Progenitor cell of endocrine pancreas (in vitro differentiated cells): ENCODE measurements around the gene INSIG1. TPM values are rescaled to one million over a fixed set of nuclear protein-coding genes. Genes with fewer than 3 reads are reported as not detected.

Source experiments
- DNase-seq: peaks from one replicate; pipeline ENCODE4 v3.0.0; 2021; ENCODE audit warnings: low spot score; ENCODE audit not compliant: unreplicated experiment
- H3K27ac Mint-ChIP-seq: 2 replicates; pipeline ENCODE4 v1.8.0; 2021; ENCODE audit warnings: mild to moderate bottlenecking, moderate library complexity, mixed read lengths
- H3K27me3 Mint-ChIP-seq: 2 replicates; pipeline ENCODE4 v1.8.0; 2021; ENCODE audit warnings: mixed read lengths
- H3K36me3 Mint-ChIP-seq: 2 replicates; pipeline ENCODE4 v1.8.0; 2022; ENCODE audit warnings: mixed read lengths; ENCODE audit not compliant: insufficient read depth
- H3K4me1 Mint-ChIP-seq: 2 replicates; pipeline ENCODE4 v1.8.0; 2021; ENCODE audit warnings: low read depth, mixed read lengths
- H3K4me3 Mint-ChIP-seq: 2 replicates; pipeline ENCODE4 v1.8.0; 2021; ENCODE audit warnings: low read depth, mild to moderate bottlenecking, moderate library complexity, mixed read lengths
- H3K9me3 Mint-ChIP-seq: 2 replicates; pipeline ENCODE4 v1.8.0; 2021; ENCODE audit warnings: low read depth, mixed read lengths
- CTCF ChIP-seq: fragments of 200-600 bp; sonication (generic); IDR thresholded peaks from one replicate; pipeline ENCODE4 v1.5.0; 2021; ENCODE audit warnings: antibody characterized with exemption, mild to moderate bottlenecking; ENCODE audit not compliant: unreplicated experiment
- total RNA-seq: library from RNA; stranded (reverse); gene quantifications from 2 replicates; pipeline ENCODE4 v1.2.1, GENCODE V29; 2021

The INSIG1 gene
- total RNA-seq, 1 donor from 2014 or later: 31.8 TPM

DNA sequence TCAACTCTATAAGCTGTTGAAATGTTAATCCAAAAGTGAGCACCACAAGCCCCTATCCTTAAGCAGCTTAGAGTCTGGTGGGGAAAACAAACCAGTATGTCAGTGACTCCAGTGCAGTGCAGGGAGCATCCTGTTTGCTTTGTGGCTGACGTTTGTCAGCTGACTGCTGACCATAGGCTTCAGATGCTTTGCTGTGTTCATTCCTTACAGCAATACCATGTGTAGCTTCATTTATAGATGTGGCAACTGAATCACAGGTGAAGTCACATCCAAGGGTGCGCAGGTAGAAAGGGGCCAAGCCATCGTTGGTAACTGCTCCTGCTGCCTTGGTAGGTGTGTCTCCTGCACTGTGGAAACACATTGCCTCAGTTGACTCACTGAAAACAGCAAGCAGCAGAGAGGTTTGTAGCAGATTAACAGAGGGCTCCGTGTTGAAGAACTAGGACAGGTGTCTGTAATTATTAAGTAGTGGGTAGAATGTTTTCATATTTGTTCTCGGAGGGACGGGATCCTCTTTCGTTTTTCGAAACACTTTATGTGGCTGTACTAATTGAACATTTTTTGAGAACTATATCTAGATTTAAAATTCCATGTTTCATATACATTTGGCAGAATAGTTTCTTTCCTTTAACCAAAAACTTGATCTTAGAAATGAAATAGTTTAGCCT, 2.0 kb downstream of the INSIG1 start:
- no peak for DNase-seq
- no peak overlapping the region for H3K27ac Mint-ChIP-seq
- peaks cover 2% of the 10 kb centered on the region for H3K27me3 Mint-ChIP-seq

DNA sequence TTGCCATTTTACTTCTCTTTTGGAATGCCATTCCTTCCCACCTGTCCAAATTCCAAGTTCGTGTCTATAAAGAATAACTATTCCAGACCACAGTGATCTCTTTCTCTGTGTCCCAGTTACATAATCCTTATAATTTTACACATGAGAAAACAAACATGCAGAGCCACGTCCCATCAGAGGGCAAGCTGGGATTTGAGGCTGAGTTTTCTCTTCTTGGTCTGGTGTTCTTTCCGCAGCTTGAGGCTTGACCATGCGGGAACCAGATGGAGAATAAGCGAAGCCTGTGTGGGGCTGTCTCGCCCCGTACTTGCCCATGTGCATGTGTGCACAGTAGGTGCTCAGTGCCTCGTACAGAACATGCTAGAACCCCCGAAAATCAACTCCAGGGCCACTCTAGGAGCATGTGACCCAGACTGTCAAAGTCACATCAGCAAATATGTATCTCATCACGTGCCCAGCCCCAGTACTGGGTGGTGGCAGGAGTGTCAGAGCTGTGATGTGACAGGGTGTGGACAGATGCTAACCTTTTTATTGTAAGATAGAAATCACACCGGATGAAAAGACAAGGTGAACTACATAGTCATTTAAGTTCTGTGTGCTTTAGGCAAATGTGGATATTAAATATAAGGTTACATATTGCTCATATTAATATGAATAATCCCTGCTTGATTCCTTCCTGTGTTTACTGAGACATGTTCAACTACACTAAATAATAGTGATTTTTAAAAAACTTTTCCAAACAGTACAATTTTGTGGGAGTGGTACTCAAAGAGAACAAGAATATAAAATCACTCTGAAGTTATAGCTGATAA, 3.2 kb downstream of the INSIG1 start:
- no peak for DNase-seq
- H3K27ac Mint-ChIP-seq: no peak overlapping the region
- peaks cover 2% of the 10 kb centered on the region for H3K27me3 Mint-ChIP-seq
- H3K4me3 Mint-ChIP-seq: peak overlapping the region; percentile 45
- H3K4me1 Mint-ChIP-seq: peaks cover 26% of the 10 kb centered on the region
- no peak for TF ChIP-seq CTCF
- H3K9me3 Mint-ChIP-seq: no peaks in the 10 kb centered on the region
- peaks cover 10% of the 10 kb centered on the region for H3K36me3 Mint-ChIP-seq

More for the DNA sequence above, 2.0 kb downstream of the INSIG1 start:
- H3K4me3 Mint-ChIP-seq: peak overlapping the region; percentile 83
- H3K9me3 Mint-ChIP-seq: no peaks in the 10 kb centered on the region
- H3K4me1 Mint-ChIP-seq: peaks cover 30% of the 10 kb centered on the region
- H3K36me3 Mint-ChIP-seq: peaks cover 5% of the 10 kb centered on the region
- TF ChIP-seq CTCF: no peak

GRCh38 chr7:155303039-155303593, 5.4 kb downstream of the INSIG1 start:
- DNase-seq: no peak
- Mint-ChIP-seq H3K27ac (no peak overlapping the region), H3K4me1 (peaks cover 19% of the 10 kb centered on the region), H3K4me3 (no peak overlapping the region), H3K27me3 (no peaks in the 10 kb centered on the region), H3K9me3 (no peaks in the 10 kb centered on the region), H3K36me3 (peaks cover 15% of the 10 kb centered on the region)
- no peak for TF ChIP-seq CTCF

DNA sequence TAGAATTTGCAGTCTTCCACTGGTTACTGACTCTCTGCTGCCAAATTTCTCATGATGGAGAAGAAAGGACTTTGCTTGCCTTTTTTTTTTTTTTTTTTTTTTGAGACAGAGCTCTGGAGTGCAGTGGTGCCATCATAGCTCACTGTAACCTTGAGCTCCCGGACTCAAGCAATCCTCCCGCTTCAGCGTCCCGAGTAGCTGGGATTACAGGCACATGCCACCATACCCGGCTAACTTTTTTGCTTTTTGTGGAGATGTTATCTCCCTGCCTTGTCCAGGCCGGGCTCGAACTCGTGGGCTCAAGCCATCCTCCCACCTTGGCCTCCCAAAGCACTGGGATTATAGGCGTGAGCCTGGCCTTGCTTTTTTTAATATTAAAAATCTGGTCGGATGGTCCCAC, 6.2 kb downstream of the INSIG1 start:
- Mint-ChIP-seq H3K27me3 (no peaks in the 10 kb centered on the region), H3K36me3 (peaks cover 20% of the 10 kb centered on the region), H3K27ac (no peak overlapping the region), H3K9me3 (no peaks in the 10 kb centered on the region), H3K4me1 (peaks cover 16% of the 10 kb centered on the region), H3K4me3 (no peak overlapping the region)
- DNase-seq: no peak
- no peak for TF ChIP-seq CTCF

DNA sequence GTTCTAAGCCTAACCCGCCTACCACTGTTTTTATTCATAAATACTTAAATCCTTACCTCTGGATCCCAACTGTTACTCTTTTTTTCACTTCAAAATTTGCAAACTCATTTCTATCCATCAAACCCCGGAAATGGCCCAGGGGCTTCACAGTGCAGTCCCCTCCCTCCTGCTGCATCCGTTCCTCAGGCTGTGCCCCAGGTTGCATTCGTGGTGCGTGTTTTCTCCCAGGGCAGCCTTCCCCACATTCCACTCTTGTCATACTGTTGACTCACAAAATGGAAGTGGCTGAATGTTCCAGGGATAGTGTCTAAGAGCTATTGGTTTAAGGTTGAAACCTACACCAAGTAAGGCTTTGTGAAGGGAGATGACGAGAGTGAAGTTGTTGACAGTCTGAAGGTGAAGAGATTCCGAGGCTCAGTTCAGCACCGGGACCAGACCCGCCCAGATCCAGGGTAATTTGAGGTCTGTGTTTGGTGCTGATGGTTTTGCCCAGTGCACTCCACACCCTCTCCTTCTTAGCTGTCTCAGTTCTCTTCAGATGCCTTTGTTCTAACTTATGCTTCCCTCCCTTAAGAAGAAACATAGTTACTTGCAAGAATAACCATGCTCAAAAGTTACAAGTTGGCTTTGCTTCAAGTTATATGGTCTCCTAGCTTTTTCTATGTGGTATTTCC, 7.7 kb downstream of the INSIG1 start:
- Mint-ChIP-seq H3K27me3 (no peaks in the 10 kb centered on the region), H3K9me3 (no peaks in the 10 kb centered on the region), H3K36me3 (peaks cover 25% of the 10 kb centered on the region), H3K27ac (no peak overlapping the region), H3K4me1 (peaks cover 5% of the 10 kb centered on the region), H3K4me3 (no peak overlapping the region)
- DNase-seq: no peak
- TF ChIP-seq CTCF: no peak
